ENCODE results near the gene LTC4S. TPM values are rescaled to one million over a fixed set of nuclear protein-coding genes. Genes with fewer than 3 reads are reported as not detected.
A peak's percentile ranks its signal among the peaks of the same experiment; 100 is the strongest.

Gene LTC4S
- total RNA-seq, 1 donor from 2014 or later: 22.6 TPM

DNA sequence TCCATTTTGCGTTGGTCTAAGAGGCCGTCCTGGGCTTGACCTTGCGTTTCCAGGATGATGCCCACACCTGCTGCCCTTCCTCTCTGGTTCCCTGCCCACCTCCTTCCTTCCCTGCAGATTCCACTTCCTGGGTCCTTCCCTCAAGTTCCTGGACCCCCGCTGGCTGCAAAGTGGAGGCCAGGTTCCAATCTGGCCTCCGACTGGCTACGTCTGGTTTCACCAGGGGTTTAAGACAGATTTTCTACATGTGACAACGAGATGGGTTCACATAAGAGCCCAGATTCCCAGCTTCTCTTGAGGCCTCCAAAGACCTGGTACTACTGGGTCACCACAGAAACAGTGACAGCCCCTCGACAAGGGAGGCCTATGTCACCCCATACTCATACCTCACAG lies 10.8 kb downstream of the LTC4S start:
- DNase-seq (no peak), ATAC-seq (no peak)
- Histone ChIP-seq H3K36me3 (peaks cover 18% of the 10 kb centered on the region), H3K9me3 (no peaks in the 10 kb centered on the region), H3K4me3 (peak overlapping the region; percentile 87), H3K27ac (peak overlapping the region; percentile 11), H3K4me1 (peaks cover 32% of the 10 kb centered on the region), H3K27me3 (no peaks in the 10 kb centered on the region)
- no peak for TF ChIP-seq CTCF (IDR thresholded peaks at IDR 0.05)
- intact Hi-C loops (cut with DNase I): no loop called here

DNA sequence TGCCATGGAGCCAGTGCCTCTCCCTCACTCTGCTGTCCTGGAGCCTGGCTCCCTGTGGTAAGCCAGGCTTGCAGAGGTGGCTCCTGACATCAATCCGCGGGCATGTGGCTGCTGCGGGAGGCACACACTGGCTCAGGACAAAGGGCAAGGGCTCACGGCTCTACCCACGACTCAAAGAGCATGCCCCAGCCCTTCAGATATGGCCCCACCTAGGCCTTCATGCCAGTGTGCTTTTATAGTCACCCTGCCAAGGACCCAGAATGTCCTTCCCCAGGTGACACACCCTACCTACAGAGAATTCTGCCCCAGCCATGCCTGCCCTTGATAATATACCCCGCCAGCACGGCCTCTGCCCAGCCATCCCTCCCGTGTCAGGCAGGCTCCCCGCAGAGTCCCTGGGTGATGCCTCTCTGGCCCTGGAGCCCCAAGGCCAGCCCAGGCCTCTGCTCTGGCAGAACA lies 11.3 kb downstream of the LTC4S start:
- DNase-seq: peak; percentile 67
- peak; percentile 1 for ATAC-seq
- H3K9me3 ChIP-seq: no peaks in the 10 kb centered on the region
- no peak for TF ChIP-seq CTCF (IDR thresholded peaks at IDR 0.05)
- H3K4me3 ChIP-seq: peak overlapping the region; percentile 87
- no peaks in the 10 kb centered on the region for H3K27me3 ChIP-seq
- H3K4me1 ChIP-seq: peaks cover 32% of the 10 kb centered on the region
- intact Hi-C loops (cut with DNase I): no loop called here
- peak overlapping the region; percentile 93 for H3K27ac ChIP-seq
- peaks cover 12% of the 10 kb centered on the region for H3K36me3 ChIP-seq

GRCh38 chr5:179805529-179806249 lies 11.9 kb downstream of the LTC4S start:
- peak overlapping the region; percentile 93 for H3K27ac ChIP-seq

GRCh38 chr5:179806250-179807048 lies 12.7 kb downstream of the LTC4S start, which contains the start of gene MGAT4B:
Gene MGAT4B (minus strand): TSS chr5:179806866. CDS start chr5:179806583, 283 bp downstream.
- TF ChIP-seq CTCF (IDR thresholded peaks at IDR 0.05): no peak
- peak; percentile 88 for ATAC-seq
- Histone ChIP-seq H3K9me3 (no peaks in the 10 kb centered on the region), H3K4me1 (peaks cover 32% of the 10 kb centered on the region), H3K27ac (peak within 1 kb of the TSS; percentile 93), H3K4me3 (peak within 1 kb of the TSS; percentile 87), H3K36me3 (peaks cover under 1% of the 10 kb centered on the region), H3K27me3 (no peaks in the 10 kb centered on the region)
- peak; percentile 90 for DNase-seq
- intact Hi-C loops (cut with DNase I): no loop called here

More at GRCh38 chr5:179805529-179806249, 11.9 kb downstream of the LTC4S start:
- no peaks in the 10 kb centered on the region for H3K9me3 ChIP-seq
- no peaks in the 10 kb centered on the region for H3K27me3 ChIP-seq
- peaks cover 8% of the 10 kb centered on the region for H3K36me3 ChIP-seq
- DNase-seq (peak; percentile 81), ATAC-seq (peak; percentile 46)
- peak overlapping the region; percentile 87 for H3K4me3 ChIP-seq
- no peak for TF ChIP-seq CTCF (IDR thresholded peaks at IDR 0.05)
- H3K4me1 ChIP-seq: peaks cover 32% of the 10 kb centered on the region
- intact Hi-C loops (cut with DNase I): no loop called here

DNA sequence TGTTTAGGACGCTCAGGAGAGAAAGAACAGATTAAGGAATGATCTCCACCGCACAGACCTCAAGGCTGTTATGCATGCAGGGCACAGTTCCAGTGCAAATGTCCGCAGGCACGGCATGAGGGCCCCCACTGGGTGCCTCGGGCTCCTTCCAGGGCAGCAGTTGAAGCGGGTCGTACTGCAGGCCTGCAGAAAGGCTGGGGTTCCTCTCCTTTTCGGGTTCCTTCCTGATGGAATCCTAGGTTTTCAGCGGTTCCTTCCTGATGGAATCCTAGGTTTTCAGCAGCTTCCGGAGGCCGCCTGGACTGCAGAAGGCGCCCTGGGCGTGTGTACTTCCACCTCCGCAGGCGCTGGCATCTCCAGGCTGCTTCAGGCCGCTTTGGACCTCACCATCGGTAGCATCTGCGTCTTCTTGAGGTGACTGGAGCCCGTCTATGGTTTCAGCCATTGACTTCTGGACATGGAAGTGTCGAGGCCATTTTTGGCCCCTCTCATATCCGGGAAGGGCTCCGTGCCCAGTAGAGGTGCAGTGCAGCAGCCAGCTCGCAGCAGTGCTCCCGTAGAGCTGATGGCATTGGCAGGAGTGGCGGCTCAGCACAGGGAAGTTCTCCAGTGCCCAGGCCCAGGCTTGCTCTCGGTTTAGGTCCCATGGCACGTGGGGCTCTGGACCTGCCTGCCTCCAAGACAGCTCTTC lies 18.5 kb downstream of the LTC4S start:
- no peaks in the 10 kb centered on the region for H3K27me3 ChIP-seq
- no peaks in the 10 kb centered on the region for H3K9me3 ChIP-seq
- no peak for TF ChIP-seq CTCF (IDR thresholded peaks at IDR 0.05)
- H3K4me1 ChIP-seq: peaks cover 7% of the 10 kb centered on the region
- intact Hi-C loops (cut with DNase I): no loop called here
- H3K4me3 ChIP-seq: no peak overlapping the region
- no peak overlapping the region for H3K27ac ChIP-seq
- ATAC-seq: no peak
- DNase-seq: no peak
- H3K36me3 ChIP-seq: no peaks in the 10 kb centered on the region

Data from upper lobe of right lung (tissue), 1 donor.